Cardiac fibroblast (primary cell): ENCODE results near the gene CSPG4.
A peak's percentile ranks its signal among the peaks of the same experiment; 100 is the strongest.
"Not testable (repeated sequence)": the region's sequence is repeated elsewhere in the genome, so short reads cannot be mapped to it uniquely, and the experiment has no call there.

Experiments used
- DNase-seq, 2 donors: peaks; one replicate each; pipeline versions ENCODE4 v3.0.0 to v3.0.0-alpha.2; 2010; ENCODE audit warnings: low read depth in 2 of 2
- H3K4me3 ChIP-seq, 2 donors: replicated peaks in 1 of 2; 1 replicate in 1 of 2; 2 replicates in 1 of 2; pipeline ENCODE4 v1.5.1; 2011; ENCODE audit warnings: low read depth in 2 of 2, low read length in 2 of 2, mild to moderate bottlenecking in 2 of 2, moderate library complexity in 1 of 2
- CTCF ChIP-seq: IDR thresholded peaks from one replicate; pipeline ENCODE4 v1.5.1; 2011; ENCODE audit warnings: low read depth, mild to moderate bottlenecking, low read length, inconsistent platforms

The CSPG4 gene

GRCh38 chr15:75712668-75713337 is at the start of gene CSPG4:
Gene CSPG4, minus strand, starts transcription at chr15:75712848. Its CDS starts 93 bp downstream, at chr15:75712755.
- H3K4me3 ChIP-seq: peak within 1 kb of the TSS; percentile 58 to 65
- no peak for TF ChIP-seq CTCF
- DNase-seq: peak; percentile 50 to 74

- DNase-seq, H3K4me3 ChIP-seq: not testable (repeated sequence)
Measured at GRCh38 chr15:75762357-75762718, 49.7 kb upstream of the CSPG4 start.

GRCh38 chr15:75761446-75762356 is 49.1 kb upstream of the CSPG4 start:
- no peak for DNase-seq
- H3K4me3 ChIP-seq: no peak overlapping the region
- no peak for TF ChIP-seq CTCF

GRCh38 chr15:75760704-75761435 is 48.2 kb upstream of the CSPG4 start:
- TF ChIP-seq CTCF: no peak
- H3K4me3 ChIP-seq: no peak overlapping the region
- DNase-seq: peak in 1 of 2 donors; percentile 28

GRCh38 chr15:75760131-75760520 is 47.5 kb upstream of the CSPG4 start:
- H3K4me3 ChIP-seq, DNase-seq: not testable (repeated sequence)

GRCh38 chr15:75759416-75760130 is 46.9 kb upstream of the CSPG4 start:
- no peak for TF ChIP-seq CTCF
- no peak overlapping the region for H3K4me3 ChIP-seq
- no peak for DNase-seq

- peak; percentile 50 for TF ChIP-seq CTCF
- peak overlapping the region; percentile 53 to 59 for H3K4me3 ChIP-seq
- DNase-seq: peak; percentile 88 to 89
Measured at GRCh38 chr15:75758071-75758872, 45.6 kb upstream of the CSPG4 start.

GRCh38 chr15:75754871-75755270 is 42.2 kb upstream of the CSPG4 start:
- DNase-seq, H3K4me3 ChIP-seq: not testable (repeated sequence)
